ENCODE results near the gene YTHDF1. TPM values are rescaled to one million over a fixed set of nuclear protein-coding genes. Genes with fewer than 3 reads are reported as not detected.
A peak's percentile ranks its signal among the peaks of the same experiment; 100 is the strongest.

YTHDF1 gene
- total and polyA plus RNA-seq, 2 of the 8 experiments (the other 6 are each of a cell fraction or from before 2014, with no cell fraction given): 32.8 to 66.0 TPM

GRCh38 chr20:63240004-63240403, 24.1 kb upstream of the YTHDF1 start:
- no peak for DNase-seq (ENCODE audit: low read depth in 1 of 2, low spot score in 2 of 2)
- peaks cover 0 to 8% (median 5%) of the 10 kb centered on the region in 4 experiments; a peak in 4 of 7 replicates for H3K4me1 ChIP-seq (replicated peaks in 1 of 4; ENCODE audit: control insufficient read depth in 3 of 4, insufficient read depth in 4 of 4, low read length in 3 of 4)
- no peak overlapping the region for H4K5ac ChIP-seq (ENCODE audit: insufficient read length, low read depth, low read length)
- no peaks in the 10 kb centered on the region for H3K27me3 ChIP-seq (replicated peaks in 1 of 4; ENCODE audit: control insufficient read depth in 3 of 4, extremely low read depth in 1 of 4, insufficient read depth in 3 of 4, low read length in 3 of 4)
- no peaks in the 10 kb centered on the region for H3K79me1 ChIP-seq (ENCODE audit: low read depth, low read length)
- no peak overlapping the region for H3K23ac ChIP-seq (ENCODE audit: insufficient read length)
- no peak overlapping the region for H2AK5ac ChIP-seq (ENCODE audit: low read depth, low read length)
- peak overlapping the region; percentile 68; the same call in 1 of the 2 replicates for H4K8ac ChIP-seq (ENCODE audit: extremely low read depth, insufficient read depth, low read length)
- H4K20me1 ChIP-seq (replicated peaks in 1 of 2; ENCODE audit: control insufficient read depth in 1 of 2, insufficient read depth in 2 of 2, low read length in 2 of 2): no peaks in the 10 kb centered on the region
- TF ChIP-seq BACH1 (IDR thresholded peaks at IDR 0.05; ENCODE audit: low read length) (no peak), POLR2A (IDR thresholded peaks at IDR 0.05; ENCODE audit: control extremely low read depth in 1 of 2, low read depth in 2 of 2, low read length in 2 of 2) (no peak), SP4 (IDR thresholded peaks at IDR 0.05; ENCODE audit: low read length) (no peak), SIX5 (IDR thresholded peaks at IDR 0.05; ENCODE audit: low read depth, low read length) (no peak), TEAD4 (IDR thresholded peaks at IDR 0.05; ENCODE audit: low read depth, low read length) (no peak), SRF (IDR thresholded peaks at IDR 0.05; ENCODE audit: low read depth, low read length) (no peak), RBBP5 (IDR thresholded peaks at IDR 0.05; ENCODE audit: borderline replicate concordance, low read depth, low read length) (no peak), BRCA1 (IDR thresholded peaks at IDR 0.05; ENCODE audit: low read depth, low read length) (no peak), YY1 (IDR thresholded peaks at IDR 0.05; ENCODE audit: low read depth, low read length) (no peak), PHF8 (conservative IDR thresholded peaks at IDR 0.05; ENCODE audit: low read depth, low read length) (no peak), CBX5 (IDR thresholded peaks at IDR 0.05; ENCODE audit: low read depth, low read length) (no peak), ZNF274 (IDR thresholded peaks at IDR 0.05; ENCODE audit: borderline replicate concordance, extremely low read depth, low read length) (no peak), SP1 (IDR thresholded peaks at IDR 0.05; ENCODE audit: low read depth, low read length) (no peak)
- TF ChIP-seq, protein P1, sequence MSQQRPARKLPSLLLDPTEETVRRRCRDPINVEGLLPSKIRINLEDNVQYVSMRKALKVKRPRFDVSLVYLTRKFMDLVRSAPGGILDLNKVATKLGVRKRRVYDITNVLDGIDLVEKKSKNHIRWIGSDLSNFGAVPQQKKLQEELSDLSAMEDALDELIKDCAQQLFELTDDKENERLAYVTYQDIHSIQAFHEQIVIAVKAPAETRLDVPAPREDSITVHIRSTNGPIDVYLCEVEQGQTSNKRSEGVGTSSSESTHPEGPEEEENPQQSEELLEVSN (IDR thresholded peaks at IDR 0.05): no peak
- H3K56ac ChIP-seq (replicated peaks; ENCODE audit: insufficient read length, low read depth, low read length): no peak overlapping the region
- no peak overlapping the region for H2BK15ac ChIP-seq (ENCODE audit: low read length)
- no peak overlapping the region for H3K18ac ChIP-seq (ENCODE audit: extremely low read depth, low read length)
- H3K79me2 ChIP-seq (ENCODE audit: control insufficient read depth in 1 of 2, insufficient read depth in 2 of 2, low read length in 2 of 2): no peaks in the 10 kb centered on the region
- no peak overlapping the region for H2BK5ac ChIP-seq (ENCODE audit: low read depth, low read length)
- no peak overlapping the region for H3K4me3 ChIP-seq (ENCODE audit: extremely low read depth in 1 of 4, insufficient read depth in 2 of 4, low read depth in 3 of 4, low read length in 4 of 4)
- no peaks in the 10 kb centered on the region for H3K36me3 ChIP-seq (ENCODE audit: control insufficient read depth in 2 of 4, insufficient read depth in 4 of 4, low read length in 3 of 4)
- H3K4me2 ChIP-seq (ENCODE audit: insufficient read depth in 1 of 2, low read depth in 2 of 2, low read length in 2 of 2): no peak overlapping the region
- no peak overlapping the region for H2BK12ac ChIP-seq (ENCODE audit: low read depth, low read length)
- no peak overlapping the region for H3K4ac ChIP-seq (replicated peaks; ENCODE audit: insufficient read length, low read depth, low read length)
- H3K27ac ChIP-seq (ENCODE audit: low read depth, low read length): no peak overlapping the region
- no peak for FAIRE-seq
- no peak overlapping the region for H2BK20ac ChIP-seq (ENCODE audit: low read length)
- no peak overlapping the region for H3K9ac ChIP-seq (replicated peaks in 1 of 4; ENCODE audit: extremely low read depth in 1 of 4, low read depth in 3 of 4, low read length in 3 of 4)
- H3K23me2 ChIP-seq (ENCODE audit: low read depth, low read length): no peaks in the 10 kb centered on the region
- ChIA-PET POLR2A (ENCODE audit: partially characterized antibody) (no interaction called here), CTCF (ENCODE audit: partially characterized antibody) (interaction anchor here (0.8 to 10.9 kb wide), 6 partner anchors 10 to 52 kb away, joined by 3 to 199 read pairs (median 3); no protein-coding TSS in a partner anchor)
- no peak overlapping the region for H2AFZ ChIP-seq (ENCODE audit: low read length)
- H2BK120ac ChIP-seq (replicated peaks; ENCODE audit: low read depth, low read length): no peak overlapping the region
- no peak overlapping the region for H3K14ac ChIP-seq (ENCODE audit: insufficient read length)
- 96% methylated on average over 11 of the region's 11 CpGs; no CpG with 5 or more reads in 1 of the 2 experiments for WGBS, 2 experiments (ENCODE audit: extremely low coverage in 1 of 2, insufficient coverage in 1 of 2, insufficient read length in 1 of 2, insufficient replicate concordance in 2 of 2, low coverage in 1 of 2, low lambda C conversion rate in 2 of 2, missing lambda C conversion rate in 1 of 2)
- no peaks in the 10 kb centered on the region for H3K9me3 ChIP-seq (ENCODE audit: insufficient read depth in 2 of 2, low read depth in 1 of 2, low read length in 1 of 2)
- no peak overlapping the region for H4K91ac ChIP-seq (replicated peaks; ENCODE audit: insufficient read length, low read length)

Measured in H1 (cell line).